GM19351 (cell line): ENCODE results near the gene MACROH2A1.

Source experiments
- ATAC-seq: cut with Tn5 transposase; IDR thresholded peaks from one replicate; pipeline ENCODE4 v1.9.1; 2021; ENCODE audit warnings: mild to moderate bottlenecking, moderate library complexity; ENCODE audit not compliant: unreplicated experiment

The MACROH2A1 gene

GRCh38 chr5:135436951-135437418, 38.0 kb upstream of the MACROH2A1 start:
- peak; percentile 43 for ATAC-seq

GRCh38 chr5:135435467-135436330, 36.7 kb upstream of the MACROH2A1 start:
- ATAC-seq, result no peak

DNA sequence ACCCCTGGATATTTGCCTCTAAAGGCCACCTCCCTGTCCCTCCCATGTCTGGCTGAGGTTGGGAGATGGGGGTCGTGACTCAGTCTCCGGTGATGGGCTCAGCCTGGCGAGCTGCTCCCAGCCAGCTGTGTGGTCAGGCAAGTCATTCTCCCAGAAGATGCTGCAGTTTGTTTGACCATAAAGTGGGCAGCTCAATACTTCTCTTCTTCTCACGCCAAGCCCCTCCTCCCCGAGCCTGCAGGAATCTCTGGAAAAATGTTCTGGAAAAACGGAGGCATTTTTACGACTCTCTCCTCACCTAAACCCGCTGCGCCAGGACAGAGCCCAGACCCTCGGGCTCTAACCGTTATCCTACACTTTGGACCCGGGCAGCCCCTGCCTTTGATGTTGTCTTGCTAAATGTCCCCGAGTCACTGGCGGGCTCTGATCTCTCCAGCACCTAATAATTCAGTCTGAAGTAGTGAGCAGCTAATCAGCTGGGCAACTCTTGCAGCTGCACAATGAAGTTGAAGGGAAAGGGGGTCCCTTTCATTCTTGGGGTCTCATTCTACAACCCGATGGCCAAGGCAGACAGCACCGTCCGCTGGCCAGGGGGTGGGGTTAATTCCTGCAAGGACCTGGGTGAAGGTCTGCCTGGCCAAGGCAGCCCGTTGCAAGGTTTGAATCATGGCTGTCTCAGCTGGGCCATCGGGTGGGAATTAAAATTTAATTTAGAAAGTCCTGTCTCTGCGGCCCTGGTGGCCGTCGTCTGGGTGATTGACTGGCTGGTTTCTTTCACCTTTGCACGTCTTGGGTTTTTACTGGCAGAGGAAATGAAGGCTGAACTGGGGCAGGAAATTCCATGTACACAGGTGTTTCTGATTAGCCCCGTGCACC, 35.8 kb upstream of the MACROH2A1 start:
- ATAC-seq, result no peak

DNA sequence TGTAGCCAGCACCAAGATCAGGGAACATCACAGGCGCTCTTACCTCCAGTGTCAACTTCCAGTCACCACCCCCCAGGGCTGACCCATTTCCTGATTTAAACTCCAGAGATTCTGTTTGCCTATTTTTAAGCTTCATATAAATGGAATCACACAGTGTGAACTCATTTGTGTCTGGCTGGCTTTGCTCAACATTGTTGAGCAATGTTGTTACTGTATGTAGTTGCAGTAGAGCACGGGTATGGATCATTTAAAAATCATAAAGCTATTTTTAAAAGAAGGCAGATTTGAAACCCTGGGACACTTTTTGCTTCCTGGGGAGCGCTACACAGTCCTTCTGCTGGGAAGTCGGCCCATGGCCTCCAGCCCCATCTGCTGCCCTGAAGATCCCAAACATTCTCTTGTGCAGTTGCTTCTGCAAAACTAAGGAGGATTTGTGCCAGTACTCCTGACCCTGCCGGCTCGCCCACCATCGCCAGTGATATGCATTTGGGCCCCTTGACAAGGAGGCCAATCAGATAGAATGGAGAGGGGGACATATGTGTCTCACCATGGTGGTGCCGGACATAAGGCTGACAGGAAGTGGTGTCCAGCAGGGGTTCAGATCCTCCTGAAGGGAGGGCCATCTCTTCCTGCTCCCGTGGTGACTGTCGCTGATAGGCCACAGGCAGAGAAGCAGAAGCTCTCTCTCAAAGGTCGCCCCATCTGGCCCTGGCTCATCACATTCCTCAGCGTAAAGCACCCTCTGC, 34.8 kb upstream of the MACROH2A1 start:
- ATAC-seq, result no peak

GRCh38 chr5:135432113-135432512, 33.1 kb upstream of the MACROH2A1 start:
- ATAC-seq, result no peak

- no peak for ATAC-seq
Measured at GRCh38 chr5:135430135-135430437, 31.1 kb upstream of the MACROH2A1 start.

DNA sequence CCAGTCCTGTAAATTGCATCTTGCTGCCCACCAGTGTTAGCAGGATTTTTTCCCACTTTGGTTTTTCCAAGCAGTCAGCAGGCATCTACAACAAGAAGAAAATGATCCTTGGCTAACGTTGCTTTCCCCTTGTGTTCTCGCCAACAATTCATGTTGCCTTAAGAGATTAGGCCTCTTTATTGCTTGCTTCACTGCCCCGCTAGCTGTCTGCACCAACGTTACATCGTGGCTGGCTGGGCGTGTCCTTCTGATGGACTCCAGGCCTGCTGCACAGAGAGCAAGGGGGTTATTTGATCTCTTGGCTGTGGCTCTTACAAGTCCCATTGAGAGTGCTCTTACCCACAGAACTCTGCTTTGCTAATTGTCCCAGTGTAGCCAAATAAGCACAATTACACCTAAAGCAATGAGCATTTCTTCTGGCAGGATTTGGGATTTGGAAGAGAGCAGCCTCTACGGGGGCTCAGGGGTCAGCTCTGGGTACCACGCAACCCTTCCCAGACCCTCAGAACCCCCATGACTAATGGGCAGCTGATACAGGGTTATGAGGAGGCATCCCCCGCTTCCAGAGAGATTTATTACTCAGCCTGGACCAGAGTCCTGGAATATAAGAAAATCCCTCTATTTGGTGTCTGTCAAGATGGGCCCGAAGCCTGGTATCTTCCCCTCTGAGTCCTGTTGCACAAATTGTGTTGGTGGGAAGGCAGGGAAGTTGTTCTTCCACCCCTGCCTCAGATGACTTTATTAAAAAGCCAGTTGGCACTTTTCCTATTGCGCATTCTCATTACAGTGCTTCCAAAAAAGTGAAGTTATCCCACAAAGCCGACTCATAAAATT, 30.5 kb upstream of the MACROH2A1 start:
- ATAC-seq, result no peak

DNA sequence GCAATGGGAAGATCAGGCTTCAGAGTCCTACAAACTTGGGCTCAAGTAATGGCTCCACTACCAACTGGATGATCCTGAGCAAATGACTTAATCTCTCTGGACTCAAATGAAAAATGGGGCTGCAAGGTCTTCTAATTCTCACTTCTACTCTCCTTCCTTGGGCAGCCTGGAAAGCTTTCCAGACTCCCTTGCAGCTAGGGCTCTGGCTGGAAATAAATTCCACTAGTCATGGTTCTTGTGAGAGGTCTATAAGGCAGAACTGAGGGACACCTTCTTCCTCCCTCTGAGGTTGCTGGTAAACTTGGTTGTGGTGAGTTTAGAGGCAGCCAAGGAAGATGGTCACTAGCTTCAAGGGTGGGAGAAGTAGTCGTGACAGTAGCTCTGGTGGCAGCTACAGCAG, 29.6 kb upstream of the MACROH2A1 start:
- no peak for ATAC-seq

DNA sequence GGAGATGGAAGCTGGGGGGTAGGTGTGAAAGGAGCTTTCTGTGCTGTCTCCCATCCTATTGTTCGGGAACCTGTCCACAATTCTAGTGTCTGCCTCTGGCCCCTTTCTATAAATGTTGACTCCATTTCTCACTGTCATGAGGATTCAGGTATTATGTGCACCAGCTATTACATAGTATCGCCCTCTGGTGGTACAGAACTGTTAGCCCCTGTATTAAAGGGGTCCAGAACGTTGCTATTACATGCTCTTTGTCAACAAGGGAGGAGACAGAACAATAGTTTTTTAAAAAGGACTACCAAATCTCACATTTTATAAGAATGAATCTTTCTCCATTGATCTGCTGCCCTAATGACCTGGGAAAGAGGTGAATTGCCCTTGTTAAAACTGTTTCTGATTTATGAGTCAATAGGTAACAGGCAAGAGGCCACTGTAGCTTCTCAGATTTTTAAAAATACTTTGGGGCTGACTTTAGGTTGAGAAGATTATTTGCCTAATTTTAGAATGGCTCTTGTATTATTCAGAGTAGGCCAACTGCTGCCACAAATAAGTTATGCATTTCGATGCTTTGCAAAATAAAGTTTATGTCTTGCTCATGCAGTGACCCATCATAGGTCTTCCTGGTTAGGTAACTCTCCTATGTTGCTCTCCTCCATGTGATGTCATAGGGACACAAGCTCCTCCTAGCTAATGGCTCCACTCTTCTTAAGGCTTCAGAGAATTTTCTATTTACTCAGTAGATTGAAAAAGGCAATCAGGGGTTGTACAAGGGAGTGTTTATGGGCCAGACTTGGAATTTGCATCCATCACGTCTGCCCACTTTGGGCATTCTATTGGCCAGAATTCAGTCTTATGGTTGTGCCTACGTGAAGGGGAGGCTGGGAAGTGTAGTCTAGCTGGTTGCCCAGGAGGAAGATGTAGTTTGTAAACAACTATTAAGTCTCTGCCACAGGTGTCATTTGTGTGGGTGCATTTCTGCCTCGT, 27.4 kb upstream of the MACROH2A1 start:
- ATAC-seq, result peak; percentile 98

- no peak for ATAC-seq
Measured at GRCh38 chr5:135425641-135426040, 26.6 kb upstream of the MACROH2A1 start.

DNA sequence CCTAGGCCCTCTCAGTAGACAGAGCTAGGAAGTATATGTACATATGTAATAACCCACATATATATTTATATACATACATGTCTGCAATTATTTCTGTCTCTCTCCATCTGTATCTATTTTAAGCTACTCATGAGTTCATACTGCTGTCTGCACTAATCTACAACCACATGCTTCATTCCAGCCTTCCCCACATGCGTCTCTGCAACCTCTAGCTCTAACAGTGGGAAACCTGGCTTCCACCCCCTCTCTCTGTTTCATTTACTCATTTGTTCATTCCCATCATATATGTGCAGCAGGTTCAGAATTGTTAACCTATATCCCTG, 24.8 kb upstream of the MACROH2A1 start:
- no peak for ATAC-seq

DNA sequence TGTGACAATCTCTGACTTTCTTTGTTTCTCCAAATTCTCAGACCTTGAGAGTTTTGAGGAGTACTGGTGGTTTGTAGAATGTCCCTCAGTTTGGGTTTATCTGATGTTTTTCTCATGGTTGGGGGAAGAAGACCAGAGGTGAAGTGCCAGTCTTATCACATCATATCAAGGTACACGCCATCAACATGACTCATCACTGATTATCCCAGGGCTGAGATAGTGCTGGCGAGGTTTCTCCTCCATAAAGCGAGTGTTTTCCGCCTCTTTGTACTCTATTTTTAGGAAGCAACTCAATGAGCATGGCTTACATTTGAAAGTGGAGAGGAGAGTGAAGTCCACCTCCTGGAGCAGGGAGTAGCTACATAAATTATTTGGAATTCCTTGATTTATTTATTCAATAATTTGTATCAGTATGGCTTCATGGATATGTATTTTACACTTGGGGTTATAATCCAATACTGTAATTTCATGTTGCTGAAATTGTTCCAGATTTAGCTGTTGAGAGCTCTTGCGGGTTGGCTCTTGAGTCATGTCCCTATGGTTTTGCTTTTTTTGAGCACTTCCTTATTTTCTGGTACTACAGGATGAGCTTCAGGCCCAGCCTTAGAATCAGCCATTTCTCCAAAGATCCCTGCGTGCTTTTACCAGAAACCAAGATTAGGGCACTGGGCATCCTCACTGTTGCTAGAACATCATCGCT, 24.3 kb upstream of the MACROH2A1 start:
- ATAC-seq, result no peak

GRCh38 chr5:135422419-135422818, 23.4 kb upstream of the MACROH2A1 start:
- no peak for ATAC-seq

- no peak for ATAC-seq
Measured at GRCh38 chr5:135417083-135417482, 18.1 kb upstream of the MACROH2A1 start.

- no peak for ATAC-seq
Measured at GRCh38 chr5:135405082-135405481, 6.1 kb upstream of the MACROH2A1 start.

DNA sequence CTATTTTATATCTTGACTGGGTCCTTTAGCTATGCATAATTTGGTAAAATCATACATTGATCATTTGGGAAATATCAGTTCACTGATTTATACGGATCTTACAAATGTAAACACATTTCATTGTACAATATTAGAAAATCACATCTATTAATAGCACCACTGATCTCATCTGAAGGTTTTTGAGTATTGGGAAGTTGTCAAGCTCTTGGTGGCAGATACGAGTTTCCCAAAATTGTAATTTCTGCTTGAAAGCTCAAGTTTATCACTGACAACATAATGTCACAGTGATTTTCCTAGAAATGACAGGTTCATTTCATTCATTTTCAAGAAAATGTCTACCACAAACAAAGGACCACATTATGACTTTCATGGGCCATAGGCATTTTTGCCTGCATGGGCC, 3.0 kb upstream of the MACROH2A1 start:
- ATAC-seq, result no peak

GRCh38 chr5:135400866-135401265, 1.8 kb upstream of the MACROH2A1 start:
- no peak for ATAC-seq

GRCh38 chr5:135399794-135400542, 937 bp upstream of the MACROH2A1 start:
- no peak for ATAC-seq
